HepG2 (cell line): ENCODE data around the gene TMEM97.

Source experiments
- ATF6 ChIP-seq: sonication (generic); formaldehyde crosslinking; conservative IDR thresholded peaks from 2 replicates; pipeline ENCODE4 v1.4.0; 2020; ENCODE audit warnings: missing genetic modification reagents
- DMTF1 ChIP-seq: sonication (generic); formaldehyde crosslinking; IDR thresholded peaks from 2 replicates; pipeline ENCODE4 v1.4.0; 2020; ENCODE audit warnings: mild to moderate bottlenecking, missing genetic modification reagents
- HMG20B ChIP-seq: conservative IDR thresholded peaks from 2 replicates; pipeline ENCODE4 v1.6.1; 2016; ENCODE audit warnings: missing genetic modification reagents, missing compliant biosample characterization
- POLR2A ChIP-seq, 2 experiments: IDR thresholded peaks; 2 replicates each; pipeline ENCODE4 v1.6.1; 2011; ENCODE audit warnings: low read depth in 2 of 2, low read length in 2 of 2, mild to moderate bottlenecking in 1 of 2, moderate library complexity in 1 of 2; ENCODE audit not compliant: insufficient read depth in 1 of 2
- SP2 ChIP-seq: sonication (generic); formaldehyde crosslinking; IDR thresholded peaks from 2 replicates; pipeline ENCODE4 v1.5.1; 2020; ENCODE audit warnings: mild to moderate bottlenecking, missing genetic modification reagents
- ZZZ3 ChIP-seq: sonication (generic); formaldehyde crosslinking; IDR thresholded peaks from 2 replicates; pipeline ENCODE4 v1.4.0; 2020; ENCODE audit warnings: missing genetic modification reagents, mild to moderate bottlenecking, borderline replicate concordance

- no peak for TF ChIP-seq ATF6 (CRISPR knock-in tag)
- no peak for TF ChIP-seq ZZZ3 (CRISPR knock-in tag)
- TF ChIP-seq POLR2A (IDR thresholded peaks at IDR 0.05; ENCODE audit: insufficient read depth in 1 of 2, low read depth in 2 of 2, low read length in 2 of 2): no peak
- no peak for TF ChIP-seq SP2 (CRISPR knock-in tag)
- TF ChIP-seq DMTF1 (CRISPR knock-in tag): no peak
- no peak for TF ChIP-seq HMG20B (CRISPR knock-in tag)
These were observed 20.6 kb upstream of the TMEM97 start for GRCh38 chr17:28298449-28298848.
